Keratinocyte (primary cell): ENCODE results near the gene SMCO1.

Experiments used
- CTCF ChIP-seq, 3 experiments: IDR thresholded peaks in 1 of 3; conservative IDR thresholded peaks in 1 of 3; optimal IDR thresholded peaks in 1 of 3; 2 replicates in 2 of 3; 3 replicates in 1 of 3; pipeline versions ENCODE3 to v1.5.1; 2011; ENCODE audit warnings: low read length in 3 of 3, mild to moderate bottlenecking in 3 of 3, moderate library complexity in 2 of 3, control low read depth in 1 of 3, inconsistent platforms in 1 of 3; ENCODE audit not compliant: insufficient read depth in 2 of 3; ENCODE audit errors: extremely low read depth in 1 of 3
- EZH2 ChIP-seq: IDR thresholded peaks from one replicate; pipeline ENCODE4 v1.6.1; 2012; ENCODE audit warnings: inconsistent platforms, mild to moderate bottlenecking, low read length, moderate library complexity

DNA sequence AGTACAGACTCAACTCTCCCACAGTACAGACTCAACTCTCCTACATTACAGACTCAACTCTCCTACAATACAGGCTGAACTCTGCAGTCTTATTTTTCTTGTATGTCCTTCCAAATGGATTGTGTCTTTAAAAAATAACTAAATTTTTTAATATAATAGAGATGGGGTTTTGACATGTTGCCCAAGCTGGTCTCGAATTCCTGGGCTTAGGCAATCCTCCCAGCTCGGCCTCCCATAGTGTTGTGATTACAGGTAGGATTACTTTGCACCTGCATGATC is 51.7 kb downstream of the SMCO1 start:
- no peak for TF ChIP-seq EZH2
- TF ChIP-seq CTCF (optimal IDR thresholded peaks at IDR 0.05 in 1 of 3, IDR thresholded peaks at IDR 0.05 in 1 of 3, conservative IDR thresholded peaks at IDR 0.05 in 1 of 3; ENCODE audit: extremely low read depth in 1 of 3, insufficient read depth in 2 of 3, low read length in 3 of 3) = no peak
